ENCODE results near the gene DIP2B. TPM values are rescaled to one million over a fixed set of nuclear protein-coding genes. Genes with fewer than 3 reads are reported as not detected.

Gene DIP2B
- total RNA-seq, 1 donor from 2014 or later: 8.5 TPM

DNA sequence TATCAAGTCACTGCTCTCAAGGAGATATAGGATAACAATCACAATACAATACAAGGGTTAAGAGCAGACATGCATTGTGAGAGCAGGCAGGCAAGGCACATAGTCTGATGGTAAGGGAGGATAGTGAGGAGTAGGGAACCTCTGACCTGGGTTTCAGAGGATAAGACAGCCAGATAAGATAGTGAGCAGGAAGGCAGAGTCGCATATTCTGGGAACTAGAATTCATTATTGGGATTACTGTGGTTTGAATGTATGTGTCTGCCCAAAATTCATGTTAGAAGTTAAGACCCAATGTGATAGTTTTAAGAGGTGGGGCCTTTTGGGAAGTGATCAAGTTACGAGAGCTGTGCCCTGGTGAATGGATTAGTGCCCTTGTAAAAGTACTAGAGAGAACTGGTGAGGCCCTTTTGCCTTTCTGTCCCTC is 244.7 kb downstream of the DIP2B start:
- Histone ChIP-seq H3K36me3 (peaks cover 14 to 30% of the 10 kb centered on the region in 2 donors), H3K27ac (no peak overlapping the region), H3K4me1 (no peaks in the 10 kb centered on the region), H3K9me3 (no peaks in the 10 kb centered on the region), H3K4me3 (no peak overlapping the region), H3K27me3 (no peaks in the 10 kb centered on the region)
- intact Hi-C loops (cut with DNase I): no loop called here
- TF ChIP-seq, protein P1, sequence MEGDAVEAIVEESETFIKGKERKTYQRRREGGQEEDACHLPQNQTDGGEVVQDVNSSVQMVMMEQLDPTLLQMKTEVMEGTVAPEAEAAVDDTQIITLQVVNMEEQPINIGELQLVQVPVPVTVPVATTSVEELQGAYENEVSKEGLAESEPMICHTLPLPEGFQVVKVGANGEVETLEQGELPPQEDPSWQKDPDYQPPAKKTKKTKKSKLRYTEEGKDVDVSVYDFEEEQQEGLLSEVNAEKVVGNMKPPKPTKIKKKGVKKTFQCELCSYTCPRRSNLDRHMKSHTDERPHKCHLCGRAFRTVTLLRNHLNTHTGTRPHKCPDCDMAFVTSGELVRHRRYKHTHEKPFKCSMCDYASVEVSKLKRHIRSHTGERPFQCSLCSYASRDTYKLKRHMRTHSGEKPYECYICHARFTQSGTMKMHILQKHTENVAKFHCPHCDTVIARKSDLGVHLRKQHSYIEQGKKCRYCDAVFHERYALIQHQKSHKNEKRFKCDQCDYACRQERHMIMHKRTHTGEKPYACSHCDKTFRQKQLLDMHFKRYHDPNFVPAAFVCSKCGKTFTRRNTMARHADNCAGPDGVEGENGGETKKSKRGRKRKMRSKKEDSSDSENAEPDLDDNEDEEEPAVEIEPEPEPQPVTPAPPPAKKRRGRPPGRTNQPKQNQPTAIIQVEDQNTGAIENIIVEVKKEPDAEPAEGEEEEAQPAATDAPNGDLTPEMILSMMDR (IDR thresholded peaks at IDR 0.05): no peak
- no peak for DNase-seq (ENCODE audit: low spot score in 2 of 2)

DNA sequence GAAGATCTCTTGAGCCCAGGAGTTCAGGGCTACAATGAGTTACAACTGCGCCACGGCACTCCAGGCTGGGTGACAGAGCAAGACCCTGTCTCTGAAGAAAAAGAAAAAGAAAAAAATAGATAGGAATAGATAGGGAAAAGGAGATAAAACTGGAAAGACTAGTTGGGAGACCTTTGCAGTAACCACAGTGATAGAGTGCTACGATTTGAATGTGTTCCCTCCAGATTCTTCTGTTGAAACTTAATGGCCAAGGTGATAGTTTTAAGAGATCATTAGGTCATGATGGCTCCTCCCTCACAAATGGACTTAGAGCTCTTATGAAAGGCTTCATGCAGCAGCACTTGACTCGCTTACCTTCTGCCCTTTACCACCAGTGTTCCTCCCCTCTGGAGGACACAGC is 245.6 kb downstream of the DIP2B start:
- DNase-seq (ENCODE audit: low spot score in 2 of 2): no peak
- Histone ChIP-seq H3K36me3 (peaks cover 11 to 21% of the 10 kb centered on the region in 2 donors), H3K27me3 (no peaks in the 10 kb centered on the region), H3K27ac (no peak overlapping the region), H3K4me1 (no peaks in the 10 kb centered on the region), H3K4me3 (no peak overlapping the region), H3K9me3 (no peaks in the 10 kb centered on the region)
- intact Hi-C loops (cut with DNase I): no loop called here
- TF ChIP-seq, protein P1 (IDR thresholded peaks at IDR 0.05): no peak

DNA sequence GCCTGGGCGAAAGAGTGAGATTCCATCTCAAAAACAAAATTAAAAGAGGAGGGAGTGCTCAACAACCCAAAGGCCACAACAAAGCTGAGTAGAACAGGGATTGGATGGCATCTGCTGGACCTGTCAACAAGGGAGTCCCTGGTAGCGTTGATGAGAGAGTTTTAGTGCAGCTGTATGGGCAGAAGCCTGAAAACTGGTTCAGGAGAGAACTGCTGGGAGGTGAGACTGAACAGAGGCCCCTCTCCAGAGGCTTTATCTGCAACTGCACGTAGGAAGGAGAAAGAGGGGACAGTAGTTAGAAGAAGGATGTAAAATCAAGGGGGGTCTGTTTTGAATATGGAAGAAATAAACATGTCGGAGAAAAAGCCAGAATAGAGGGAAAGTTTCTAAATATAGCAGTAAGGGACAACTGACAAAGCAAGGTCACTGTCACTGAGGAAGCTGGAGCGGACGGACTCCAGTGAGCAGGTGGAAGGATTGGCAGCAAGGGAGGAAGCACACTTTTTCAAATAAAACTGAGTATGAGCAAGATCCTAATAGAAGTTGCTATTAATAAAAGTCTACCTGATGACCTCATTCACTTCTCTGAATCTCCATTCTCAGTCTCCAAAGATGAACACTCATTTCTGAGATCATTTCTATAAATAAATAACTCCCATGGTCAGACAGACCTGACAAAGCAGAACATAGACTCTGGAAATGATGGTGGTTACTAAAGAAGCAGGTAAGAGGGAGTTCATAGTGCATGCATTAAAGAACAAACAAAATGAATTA is 247.3 kb downstream of the DIP2B start:
- H3K4me3 ChIP-seq: no peak overlapping the region
- no peaks in the 10 kb centered on the region for H3K4me1 ChIP-seq
- intact Hi-C loops (cut with DNase I): no loop called here
- no peaks in the 10 kb centered on the region for H3K9me3 ChIP-seq
- H3K27me3 ChIP-seq: no peaks in the 10 kb centered on the region
- TF ChIP-seq, protein P1 (IDR thresholded peaks at IDR 0.05): no peak
- DNase-seq (ENCODE audit: low spot score in 2 of 2): no peak
- H3K27ac ChIP-seq: no peak overlapping the region
- H3K36me3 ChIP-seq: peaks cover 6 to 17% of the 10 kb centered on the region in 2 donors

DNA sequence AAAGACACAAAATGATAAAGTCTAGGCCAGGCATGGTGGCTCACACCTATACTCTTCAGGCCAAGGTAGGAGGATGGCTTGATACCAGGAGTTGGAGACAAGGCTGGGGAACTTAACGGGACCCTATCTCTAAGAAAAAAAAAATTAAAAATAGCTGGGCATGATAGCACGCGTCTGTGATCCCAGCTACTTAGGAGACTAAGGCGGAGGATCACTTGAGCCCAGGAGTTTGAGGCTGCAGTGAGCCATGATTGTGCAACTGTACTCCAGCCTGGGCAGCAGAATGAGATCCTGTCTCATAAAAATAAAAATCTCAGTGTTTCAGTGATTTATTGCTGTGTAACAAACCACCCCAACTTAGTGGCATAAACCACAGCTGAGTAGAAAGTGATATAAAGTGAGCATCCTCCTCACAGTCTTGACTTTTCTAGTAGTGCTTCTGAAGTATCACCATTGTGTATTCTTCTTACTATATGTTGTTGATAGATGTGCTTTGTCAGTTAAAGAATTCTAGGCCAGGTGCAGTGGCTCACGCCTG is 248.5 kb downstream of the DIP2B start:
- Histone ChIP-seq H3K36me3 (peaks cover 3 to 8% of the 10 kb centered on the region in 2 donors), H3K4me1 (no peaks in the 10 kb centered on the region), H3K27me3 (no peaks in the 10 kb centered on the region), H3K9me3 (no peaks in the 10 kb centered on the region), H3K4me3 (no peak overlapping the region), H3K27ac (no peak overlapping the region)
- DNase-seq (ENCODE audit: low spot score in 2 of 2): no peak
- intact Hi-C loops (cut with DNase I): no loop called here
- TF ChIP-seq, protein P1 (IDR thresholded peaks at IDR 0.05): no peak

DNA sequence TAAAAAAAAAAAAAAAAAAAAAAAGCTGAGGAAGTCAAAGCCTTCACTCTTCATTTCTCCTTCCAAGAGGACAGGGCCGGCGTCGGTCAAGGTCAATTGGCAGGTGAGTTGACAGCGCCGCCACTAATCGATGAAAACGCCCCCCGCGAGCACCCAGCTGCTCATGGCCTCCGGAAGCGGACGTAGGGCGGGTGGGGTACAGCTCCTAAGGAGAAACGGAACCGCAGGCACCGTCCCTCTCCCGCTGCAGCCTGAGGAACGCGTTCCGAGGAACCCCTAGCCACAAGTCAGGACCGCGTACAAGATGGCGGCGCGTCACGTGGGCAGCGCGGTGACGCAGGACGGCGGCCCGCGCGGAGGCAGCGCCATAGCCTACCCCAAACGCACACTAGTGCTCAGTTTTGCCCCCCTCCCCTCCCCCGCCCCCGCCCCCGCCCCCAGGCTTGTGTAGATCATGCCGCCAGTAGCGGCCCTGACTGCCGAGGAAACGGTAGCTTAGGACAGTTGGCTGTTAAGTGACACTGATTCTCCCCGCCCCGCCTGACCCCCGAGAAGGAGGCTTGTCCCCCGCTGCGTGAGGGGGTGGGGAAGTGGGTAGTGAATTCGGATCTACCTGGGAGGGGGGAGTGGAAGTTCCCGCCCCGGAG is 259.0 kb downstream of the DIP2B start, which contains the start of gene ATF1:
Gene ATF1, plus strand, starts transcription at position 463 of the 647 bp plus-strand sequence. CDS start 16,045 bp downstream, outside the sequence.
- no peaks in the 10 kb centered on the region for H3K27me3 ChIP-seq
- H3K36me3 ChIP-seq: no peaks in the 10 kb centered on the region
- intact Hi-C loops (cut with DNase I): loop anchor here (2.0 to 10.0 kb wide), 5 partner anchors 59 to 451 kb away; partner anchors contain the start of genes CSRNP2 and POU6F1
- no peaks in the 10 kb centered on the region for H3K9me3 ChIP-seq
- H3K4me1 ChIP-seq: peaks cover 0 to 15% of the 10 kb centered on the region in 2 donors
- TF ChIP-seq, protein P1 (IDR thresholded peaks at IDR 0.05): no peak
- H3K4me3 ChIP-seq: peak within 1 kb of the TSS; percentile 83 to 94
- H3K27ac ChIP-seq: peak within 1 kb of the TSS; percentile 96 to 98
- peak; percentile 73 to 96 for DNase-seq (ENCODE audit: low spot score in 2 of 2)

Data from ascending aorta (tissue), 2 donors.